WERI-Rb-1 (cell line): ENCODE data around the gene APOOL.
A peak's percentile ranks its signal among the peaks of the same experiment; 100 is the strongest.
"Not testable (repeated sequence)": the region's sequence is repeated elsewhere in the genome, so short reads cannot be mapped to it uniquely, and the experiment has no call there.

Source experiments
- DNase-seq: peaks from one replicate; pipeline ENCODE4 v3.0.0-alpha.2; 2020
- H3K27ac ChIP-seq: fragments of 250-450 bp; sonication (Bioruptor Pico); 2 replicates; pipeline ENCODE4 v1.5.1; 2020; ENCODE audit warnings: mild to moderate bottlenecking, moderate library complexity
- H3K27me3 ChIP-seq: fragments of 250-450 bp; sonication (Bioruptor Pico); 2 replicates; pipeline ENCODE4 v1.5.1; 2021; ENCODE audit warnings: mild to moderate bottlenecking, low read depth, moderate library complexity; ENCODE audit not compliant: insufficient read depth, severe bottlenecking
- H3K36me3 ChIP-seq: fragments of 250-450 bp; sonication (Bioruptor Pico); 2 replicates; pipeline ENCODE4 v1.5.1; 2020; ENCODE audit warnings: mild to moderate bottlenecking, moderate library complexity
- H3K4me3 ChIP-seq: 2 replicates; pipeline ENCODE4 v1.5.1; 2011; ENCODE audit warnings: low read depth, mild to moderate bottlenecking, control low read depth, low read length
- H3K9me3 ChIP-seq: fragments of 250-450 bp; sonication (Bioruptor Pico); 2 replicates; pipeline ENCODE4 v1.5.1; 2021; ENCODE audit warnings: mild to moderate bottlenecking, moderate library complexity; ENCODE audit not compliant: severe bottlenecking
- CTCF ChIP-seq: IDR thresholded peaks from 2 replicates; pipeline ENCODE4 v1.5.1; 2011; ENCODE audit warnings: low read depth, mild to moderate bottlenecking, control low read depth, inconsistent platforms, low read length

APOOL gene

GRCh38 chrX:85003655-85004244, at the start of gene APOOL:
Gene APOOL, plus strand, starts transcription at chrX:85003877. Its CDS starts 36 bp downstream, at chrX:85003913.
- TF ChIP-seq CTCF: no peak
- peak within 1 kb of the TSS; percentile 68 for H3K27ac ChIP-seq
- peak; percentile 85 for DNase-seq
- H3K27me3 ChIP-seq: peaks cover 3% of the 10 kb centered on the region
- no peaks in the 10 kb centered on the region for H3K36me3 ChIP-seq
- H3K9me3 ChIP-seq: no peaks in the 10 kb centered on the region
- peak within 1 kb of the TSS; percentile 65 for H3K4me3 ChIP-seq

- DNase-seq: no peak
- TF ChIP-seq CTCF: no peak
- H3K4me3 ChIP-seq: no peak overlapping the region
- H3K9me3 ChIP-seq: no peaks in the 10 kb centered on the region
- H3K27ac ChIP-seq: no peak overlapping the region
- no peaks in the 10 kb centered on the region for H3K36me3 ChIP-seq
- H3K27me3 ChIP-seq: peaks cover 15% of the 10 kb centered on the region
Observed at GRCh38 chrX:84956304-84956703, 47.4 kb upstream of the APOOL start.

GRCh38 chrX:84974803-84975202, 28.9 kb upstream of the APOOL start:
- Histone ChIP-seq H3K9me3 (no peaks in the 10 kb centered on the region), H3K27ac (no peak overlapping the region), H3K36me3 (no peaks in the 10 kb centered on the region), H3K4me3 (no peak overlapping the region), H3K27me3 (peaks cover 26% of the 10 kb centered on the region)
- no peak for TF ChIP-seq CTCF
- DNase-seq: no peak

- peaks cover 17% of the 10 kb centered on the region for H3K27me3 ChIP-seq
- DNase-seq, H3K27ac ChIP-seq, H3K9me3 ChIP-seq, H3K36me3 ChIP-seq, H3K4me3 ChIP-seq: not testable (repeated sequence)
Observed at GRCh38 chrX:84991739-84992138, 11.9 kb upstream of the APOOL start.

- no peak for TF ChIP-seq CTCF
- no peaks in the 10 kb centered on the region for H3K36me3 ChIP-seq
- no peak overlapping the region for H3K27ac ChIP-seq
- H3K4me3 ChIP-seq: no peak overlapping the region
- no peak for DNase-seq
- peaks cover 12% of the 10 kb centered on the region for H3K27me3 ChIP-seq
- H3K9me3 ChIP-seq: no peaks in the 10 kb centered on the region
Observed at GRCh38 chrX:84993150-84993549, 10.5 kb upstream of the APOOL start.

DNA sequence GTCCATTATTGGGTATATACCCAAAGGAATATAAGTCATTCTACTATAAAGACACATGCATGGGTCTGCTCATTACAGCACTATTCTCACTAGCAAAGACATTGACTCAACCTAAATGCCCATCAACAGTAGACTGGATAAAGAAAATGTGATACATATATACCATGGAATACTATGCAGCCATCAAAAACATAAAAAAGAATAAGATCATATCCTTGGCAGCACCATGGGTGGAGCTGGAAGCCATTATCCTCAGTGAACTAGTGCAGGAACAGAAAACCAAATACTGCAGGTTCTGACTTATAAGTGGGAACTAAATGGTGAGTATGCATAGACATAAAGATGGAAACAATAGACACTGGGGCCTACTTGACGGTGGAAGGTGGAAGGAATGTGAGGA, 2.3 kb upstream of the APOOL start:
- TF ChIP-seq CTCF: no peak
- Histone ChIP-seq H3K9me3 (no peaks in the 10 kb centered on the region), H3K27ac (no peak overlapping the region), H3K36me3 (no peaks in the 10 kb centered on the region), H3K27me3 (peaks cover 3% of the 10 kb centered on the region), H3K4me3 (no peak overlapping the region)
- DNase-seq: no peak
